OCI-LY7 (cell line): ENCODE results near the gene ABCC8. TPM values are rescaled to one million over a fixed set of nuclear protein-coding genes. Genes with fewer than 3 reads are reported as not detected.
A peak's percentile ranks its signal among the peaks of the same experiment; 100 is the strongest.

Source experiments
- BruUV-seq: library from RNA; stranded (reverse); fragments of 400-500 nt; replicated peaks from 2 replicates; lab custom pipeline; 2021; lab: Mats Ljungman, UMichigan
- CTCF ChIA-PET: fragments of 300-600 bp; sonication (Branson Sonifier 250); formaldehyde crosslinking; loops from one replicate; lab custom pipeline; 2022; ENCODE audit warnings: antibody characterized with exemption; ENCODE audit not compliant: unreplicated experiment; lab: Charles Lee
- POLR2A ChIA-PET: fragments of 300-600 bp; sonication (Branson Sonifier 250); formaldehyde crosslinking; loops from one replicate; lab custom pipeline; 2022; ENCODE audit warnings: antibody characterized with exemption; lab: Charles Lee
- DNase-seq: peaks from one replicate; pipeline ENCODE4 v3.0.0-alpha.2; 2015; ENCODE audit warnings: low spot score
- H2AFZ ChIP-seq: fragments of 200-600 bp; sonication (generic), shearing (Covaris generic); 2 replicates; pipeline ENCODE4 v1.6.1; 2014; ENCODE audit warnings: mild to moderate bottlenecking, antibody characterized with exemption, low read length, moderate library complexity
- H3K27ac ChIP-seq: fragments of 200-600 bp; sonication (generic); 2 replicates; pipeline ENCODE4 v1.5.1; 2014; ENCODE audit warnings: mixed run types, low read depth, mild to moderate bottlenecking, moderate library complexity, low read length, inconsistent platforms; ENCODE audit not compliant: poor library complexity, severe bottlenecking
- H3K36me3 ChIP-seq: fragments of 200-600 bp; sonication (generic); 2 replicates; pipeline ENCODE4 v1.6.1; 2014; ENCODE audit warnings: mild to moderate bottlenecking, antibody characterized with exemption, low read length, moderate library complexity, mixed read lengths; ENCODE audit not compliant: insufficient read depth
- H3K4me1 ChIP-seq: fragments of 200-600 bp; sonication (generic); 2 replicates; pipeline ENCODE4 v1.5.1; 2014; ENCODE audit warnings: mild to moderate bottlenecking, low read length; ENCODE audit not compliant: insufficient read depth, poor library complexity, severe bottlenecking
- H3K4me2 ChIP-seq: fragments of 200-600 bp; sonication (generic); 2 replicates; pipeline ENCODE4 v1.6.1; 2014; ENCODE audit warnings: mild to moderate bottlenecking, low read length
- H3K4me3 ChIP-seq: fragments of 200-600 bp; sonication (generic); 2 replicates; pipeline ENCODE4 v1.5.1; 2014; ENCODE audit warnings: mild to moderate bottlenecking, low read depth, low read length; ENCODE audit not compliant: poor library complexity, severe bottlenecking
- H3K79me2 ChIP-seq: fragments of 200-600 bp; sonication (generic); 2 replicates; pipeline ENCODE4 v1.6.1; 2016; ENCODE audit warnings: low read depth, mild to moderate bottlenecking, low read length, moderate library complexity, mixed read lengths; ENCODE audit not compliant: insufficient read depth
- H3K9me2 ChIP-seq: fragments of 200-600 bp; sonication (generic); 2 replicates; pipeline ENCODE4 v1.6.1; 2016; ENCODE audit warnings: mild to moderate bottlenecking, low read length, mixed read lengths; ENCODE audit not compliant: insufficient read depth
- H3K9me3 ChIP-seq: fragments of 200-600 bp; sonication (generic); 2 replicates; pipeline ENCODE4 v1.6.1; 2014; ENCODE audit warnings: mild to moderate bottlenecking, mixed run types, low read length, mixed read lengths
- H4K20me1 ChIP-seq: fragments of 200-600 bp; sonication (generic); 2 replicates; pipeline ENCODE4 v1.6.1; 2014; ENCODE audit warnings: mild to moderate bottlenecking, antibody characterized with exemption, low read length, moderate library complexity, mixed read lengths; ENCODE audit not compliant: insufficient read depth
- EZH2phosphoT487 ChIP-seq: fragments of 200-600 bp; sonication (generic); IDR thresholded peaks from 2 replicates; pipeline ENCODE4 v1.6.1; 2018; ENCODE audit warnings: low read depth, borderline replicate concordance, mild to moderate bottlenecking, mixed run types, antibody characterized with exemption, low read length, moderate library complexity, mixed read lengths
- intact Hi-C: fragments of 100-400 bp; cut with micrococcal nuclease; formaldehyde crosslinking; loops from one replicate; pipeline ENCODE4 v1.10.0; 2022; ENCODE audit not compliant: unreplicated experiment
- total RNA-seq, 2 experiments: library from RNA; depleted of rRNA in 1 of 2; stranded (reverse); fragments of >200 nt in 1 of 2; shearing (Covaris generic) in 1 of 2; gene quantifications; 2 replicates each; pipeline ENCODE4 v1.2.3, GENCODE V29; 2014 to 2022
- TF ChIP-seq, protein P1 (sequence below): fragments of 200-600 bp; sonication (generic); conservative IDR thresholded peaks from 2 replicates; pipeline ENCODE4 v1.5.1; 2014; ENCODE audit warnings: mild to moderate bottlenecking, antibody characterized with exemption, low read length, moderate library complexity, mixed read lengths

ABCC8 gene
- total RNA-seq, 2 experiments from 2014 or later, result not detected

DNA sequence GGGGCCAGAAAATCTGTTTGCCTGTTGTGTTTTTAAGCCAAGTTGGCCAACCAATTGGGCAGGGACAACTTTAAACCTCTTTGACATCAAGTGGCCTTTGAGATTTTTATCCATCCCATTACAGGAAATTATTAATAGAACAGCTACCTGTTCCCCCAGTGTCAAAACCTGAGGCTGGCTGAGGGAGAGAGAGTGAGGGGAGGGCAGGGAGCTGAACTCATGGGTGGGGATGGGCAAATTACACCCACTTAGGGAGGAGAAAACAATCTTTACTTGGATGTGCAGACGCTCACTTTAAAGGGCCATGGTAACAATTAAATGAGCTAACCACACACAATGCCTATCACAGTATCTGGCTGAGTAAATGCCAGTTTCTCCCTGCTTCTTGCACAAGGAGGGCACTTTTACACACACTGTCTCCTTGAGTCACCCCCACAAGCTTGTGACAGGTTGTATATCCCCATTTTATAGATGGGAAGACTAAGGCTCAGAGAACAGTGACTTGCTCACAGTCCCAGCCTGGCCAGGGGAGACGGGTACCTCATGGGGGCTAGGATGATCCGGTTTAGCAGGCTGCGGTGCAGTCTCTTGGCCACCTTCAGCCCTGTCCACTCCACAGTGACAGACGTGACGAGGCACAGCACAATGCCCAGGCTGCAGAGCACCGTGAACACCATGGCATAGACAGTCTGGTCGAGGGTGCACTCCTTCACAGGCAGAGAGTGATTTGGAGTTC, 70.4 kb downstream of the ABCC8 start:
- Histone ChIP-seq H3K9me2 (no peaks in the 10 kb centered on the region), H3K27ac (no peak overlapping the region), H3K79me2 (no peaks in the 10 kb centered on the region), H3K36me3 (no peaks in the 10 kb centered on the region), H3K4me2 (no peak overlapping the region), H3K4me3 (no peak overlapping the region), H3K4me1 (peaks cover 21% of the 10 kb centered on the region), H2AFZ (no peak overlapping the region), H3K9me3 (no peaks in the 10 kb centered on the region), H4K20me1 (no peaks in the 10 kb centered on the region)
- no peak for TF ChIP-seq EZH2phosphoT487
- TF ChIP-seq, protein P1, sequence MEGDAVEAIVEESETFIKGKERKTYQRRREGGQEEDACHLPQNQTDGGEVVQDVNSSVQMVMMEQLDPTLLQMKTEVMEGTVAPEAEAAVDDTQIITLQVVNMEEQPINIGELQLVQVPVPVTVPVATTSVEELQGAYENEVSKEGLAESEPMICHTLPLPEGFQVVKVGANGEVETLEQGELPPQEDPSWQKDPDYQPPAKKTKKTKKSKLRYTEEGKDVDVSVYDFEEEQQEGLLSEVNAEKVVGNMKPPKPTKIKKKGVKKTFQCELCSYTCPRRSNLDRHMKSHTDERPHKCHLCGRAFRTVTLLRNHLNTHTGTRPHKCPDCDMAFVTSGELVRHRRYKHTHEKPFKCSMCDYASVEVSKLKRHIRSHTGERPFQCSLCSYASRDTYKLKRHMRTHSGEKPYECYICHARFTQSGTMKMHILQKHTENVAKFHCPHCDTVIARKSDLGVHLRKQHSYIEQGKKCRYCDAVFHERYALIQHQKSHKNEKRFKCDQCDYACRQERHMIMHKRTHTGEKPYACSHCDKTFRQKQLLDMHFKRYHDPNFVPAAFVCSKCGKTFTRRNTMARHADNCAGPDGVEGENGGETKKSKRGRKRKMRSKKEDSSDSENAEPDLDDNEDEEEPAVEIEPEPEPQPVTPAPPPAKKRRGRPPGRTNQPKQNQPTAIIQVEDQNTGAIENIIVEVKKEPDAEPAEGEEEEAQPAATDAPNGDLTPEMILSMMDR, result no peak
- ChIA-PET CTCF (no interaction called here), POLR2A (no interaction called here)
- intact Hi-C loops, result no loop called here
- DNase-seq, result no peak
- BruUV-seq, result no TSS peak

DNA sequence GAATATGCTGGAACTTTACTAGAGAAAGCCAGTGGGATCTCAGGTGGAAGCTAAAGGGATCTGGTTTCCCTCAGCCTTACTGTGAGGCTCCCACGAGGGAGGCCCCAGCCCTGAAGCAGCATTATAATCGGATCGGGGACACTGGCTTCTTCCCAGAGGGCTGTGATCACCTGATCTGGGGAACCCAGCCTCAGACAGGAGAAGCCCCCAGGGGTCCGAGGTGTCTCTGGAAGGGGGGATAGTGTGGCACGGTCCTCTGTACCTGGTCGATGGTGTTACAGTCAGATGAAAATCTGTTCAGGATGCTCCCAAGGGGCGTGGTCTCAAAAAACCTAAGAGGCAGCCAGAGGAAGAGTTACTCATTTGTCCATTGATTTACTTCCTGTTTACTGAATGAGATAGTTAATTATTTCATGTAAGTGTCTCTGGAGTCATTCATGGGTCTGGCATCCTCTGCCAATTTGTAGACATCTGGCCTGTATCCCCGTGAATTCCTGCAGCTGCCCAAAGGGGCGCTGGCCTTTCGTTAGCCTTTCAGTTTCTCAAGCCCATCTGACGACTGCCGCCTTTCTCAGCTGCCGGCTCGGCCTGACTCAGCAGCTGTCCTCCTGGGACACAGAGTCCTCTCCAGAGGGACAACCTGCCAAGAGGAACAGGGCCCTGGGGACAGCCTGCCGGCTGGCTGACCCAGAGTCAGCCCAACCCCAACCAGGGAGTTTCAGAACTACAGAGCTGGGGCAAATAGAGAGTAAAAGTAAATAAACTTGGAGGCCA, 71.2 kb downstream of the ABCC8 start:
- H4K20me1 ChIP-seq, result no peaks in the 10 kb centered on the region
- no peaks in the 10 kb centered on the region for H3K36me3 ChIP-seq
- no TSS peak for BruUV-seq
- intact Hi-C loops, result no loop called here
- H3K27ac ChIP-seq, result no peak overlapping the region
- peaks cover 30% of the 10 kb centered on the region for H3K4me1 ChIP-seq
- peak overlapping the region; percentile 3; the same call in 1 of the 2 replicates for H2AFZ ChIP-seq
- ChIA-PET CTCF (no interaction called here), POLR2A (no interaction called here)
- no peak overlapping the region for H3K4me2 ChIP-seq
- no peak overlapping the region for H3K4me3 ChIP-seq
- no peaks in the 10 kb centered on the region for H3K9me2 ChIP-seq
- H3K79me2 ChIP-seq, result no peaks in the 10 kb centered on the region
- TF ChIP-seq EZH2phosphoT487, result no peak
- TF ChIP-seq, protein P1, result no peak
- DNase-seq, result no peak
- no peaks in the 10 kb centered on the region for H3K9me3 ChIP-seq
